ENCODE measurements around the gene KLRD1. TPM values are rescaled to one million over a fixed set of nuclear protein-coding genes. Genes with fewer than 3 reads are reported as not detected.
A peak's percentile ranks its signal among the peaks of the same experiment; 100 is the strongest.

KLRD1 gene, protein sequence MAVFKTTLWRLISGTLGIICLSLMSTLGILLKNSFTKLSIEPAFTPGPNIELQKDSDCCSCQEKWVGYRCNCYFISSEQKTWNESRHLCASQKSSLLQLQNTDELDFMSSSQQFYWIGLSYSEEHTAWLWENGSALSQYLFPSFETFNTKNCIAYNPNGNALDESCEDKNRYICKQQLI
- under 0.01 TPM in 2 replicates for total RNA-seq (2012; rRNA removed)
- polyA plus RNA-seq (2012; rRNA removed) = under 0.01 and 0.10 TPM in 2 replicates
- not detected in 2 replicates for polyA plus RNA-seq (2012; cell fraction: cytosol; rRNA removed)
- 0.05 and 0.31 TPM in 2 replicates for polyA plus RNA-seq (2012; cell fraction: nucleus; rRNA removed; ENCODE audit: low replicate concordance)
- percentile 33 among the genes with signal in this experiment for Bru-seq, nascent RNA
- BruChase-seq, experiment 1, labeled RNA remaining after a 6-hour chase = percentile 54 among the genes with signal in this experiment
- BruChase-seq, experiment 2, labeled RNA remaining after a 2-hour chase = percentile 53 among the genes with signal in this experiment
- long read RNA-seq, partial matches to known transcripts = 0 of 3 reads
- long read RNA-seq, other reads (novel, unspliced or antisense) = 3 of 3 reads

DNA sequence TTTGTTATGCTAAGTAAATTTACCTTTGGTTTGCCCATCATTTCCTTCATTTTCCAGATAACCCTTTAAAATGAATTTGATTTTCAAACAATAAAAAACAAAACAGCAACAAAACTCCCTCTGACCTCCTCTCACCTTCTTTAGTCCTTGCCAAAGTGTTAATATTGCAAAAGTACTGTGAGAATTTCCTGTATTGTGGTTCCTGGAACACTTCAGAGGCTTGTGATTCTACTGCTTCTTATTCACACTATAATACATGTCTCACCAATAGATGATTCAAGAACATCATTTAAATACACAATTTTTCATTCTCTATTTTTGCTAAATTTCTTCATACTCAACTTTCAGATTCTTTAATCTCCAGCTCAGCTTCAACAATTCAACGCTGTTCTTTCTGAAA is at the start of gene KLRD1:
Gene KLRD1 (plus strand): TSS at position 241 of the 400 bp plus-strand sequence. CDS start 208 bp downstream, outside the sequence.
- no peak within 1 kb of the TSS for H4K8ac ChIP-seq (ENCODE audit: low read depth in 2 of 2, low read length in 2 of 2)
- H3K18ac ChIP-seq (ENCODE audit: low read depth, low read length) = no peak within 1 kb of the TSS
- dilution Hi-C loops (cut with HindIII; ENCODE audit: low sequenced_read_pairs, unreplicated experiment) = no loop called here
- H3K4me3 ChIP-seq (ENCODE audit: insufficient read depth, low read depth, low read length) = no peak within 1 kb of the TSS
- H3K4me2 ChIP-seq (ENCODE audit: low read depth, low read length) = no peak within 1 kb of the TSS
- no peak within 1 kb of the TSS for H3K14ac ChIP-seq (replicated peaks; ENCODE audit: low read depth, low read length)
- H2BK5ac ChIP-seq (ENCODE audit: low read depth, low read length, poor library complexity, severe bottlenecking) = no peak within 1 kb of the TSS
- ATAC-seq (ENCODE audit: low read depth) = no peak
- H2BK20ac ChIP-seq (ENCODE audit: low read depth, low read length) = no peak within 1 kb of the TSS
- in situ Hi-C loops (cut with MboI; ENCODE audit: low sequenced_read_pairs) = no loop called here
- TF ChIP-seq MAZ (IDR thresholded peaks at IDR 0.05; ENCODE audit: borderline replicate concordance, low read depth, low read length) (no peak), NFE2L2 (IDR thresholded peaks at IDR 0.05; ENCODE audit: low read depth, low read length) (no peak)
- CTCF ChIA-PET = no interaction called here
- no peak within 1 kb of the TSS for H3K27ac ChIP-seq (ENCODE audit: insufficient read depth, low read length)
- intact Hi-C loops (cut with micrococcal nuclease) = no loop called here
- H3K4ac ChIP-seq (ENCODE audit: low read depth, low read length) = no peak within 1 kb of the TSS
- H3K56ac ChIP-seq (ENCODE audit: extremely low read depth, insufficient read depth, low read length) = no peak within 1 kb of the TSS
- no peaks in the 10 kb centered on the region for H3K79me1 ChIP-seq (ENCODE audit: low read depth in 1 of 2, low read length in 2 of 2)
- no peak within 1 kb of the TSS for H4K5ac ChIP-seq (ENCODE audit: low read depth, low read length)
- H2BK15ac ChIP-seq (ENCODE audit: low read depth, low read length) = no peak within 1 kb of the TSS
- DNase-seq = no peak
- H3K27me3 ChIP-seq (ENCODE audit: control insufficient read depth, insufficient read depth, low read length) = peaks cover 31% of the 10 kb centered on the region
- no CpG with 5 or more reads among the region's 1 CpG for WGBS, 2 experiments (ENCODE audit: extremely low coverage in 2 of 2, insufficient read length in 1 of 2)
- no peak within 1 kb of the TSS for H2AK9ac ChIP-seq (replicated peaks; ENCODE audit: low read depth, low read length, poor library complexity)
- no peak within 1 kb of the TSS for H3K9ac ChIP-seq (ENCODE audit: low read depth, low read length)
- H4K20me1 ChIP-seq (ENCODE audit: insufficient read depth, low read length) = no peaks in the 10 kb centered on the region
- BruUV-seq (replicated peaks) = no TSS peak
- no peak within 1 kb of the TSS for H2AK5ac ChIP-seq (ENCODE audit: low read depth, low read length)
- no peaks in the 10 kb centered on the region for H3K4me1 ChIP-seq (ENCODE audit: control insufficient read depth, insufficient read depth, low read length)
- POLR2A ChIA-PET (ENCODE audit: unreplicated experiment) = no interaction called here
- H3K9me1 ChIP-seq (ENCODE audit: insufficient read depth, low read length) = no peaks in the 10 kb centered on the region
- H3K9me3 ChIP-seq (ENCODE audit: control insufficient read depth, insufficient read depth, low read length) = no peaks in the 10 kb centered on the region; the same call in 1 of the 2 replicates
- no peak within 1 kb of the TSS for H2AFZ ChIP-seq (replicated peaks; ENCODE audit: low read length, poor library complexity)
- no peaks in the 10 kb centered on the region for H3K36me3 ChIP-seq (ENCODE audit: control insufficient read depth, insufficient read depth, low read length)
- no peak within 1 kb of the TSS for H2BK120ac ChIP-seq (ENCODE audit: low read depth, low read length)
- no peak within 1 kb of the TSS for H4K91ac ChIP-seq (ENCODE audit: insufficient read depth, low read depth, low read length)
- H3K23ac ChIP-seq (ENCODE audit: low read depth, low read length) = no peak within 1 kb of the TSS
